ENCODE data around the gene MLPH.
A peak's percentile ranks its signal among the peaks of the same experiment; 100 is the strongest.

The MLPH gene

GRCh38 chr2:237527233-237527632 lies 40.2 kb downstream of the MLPH start:
- no peak for DNase-seq

DNA sequence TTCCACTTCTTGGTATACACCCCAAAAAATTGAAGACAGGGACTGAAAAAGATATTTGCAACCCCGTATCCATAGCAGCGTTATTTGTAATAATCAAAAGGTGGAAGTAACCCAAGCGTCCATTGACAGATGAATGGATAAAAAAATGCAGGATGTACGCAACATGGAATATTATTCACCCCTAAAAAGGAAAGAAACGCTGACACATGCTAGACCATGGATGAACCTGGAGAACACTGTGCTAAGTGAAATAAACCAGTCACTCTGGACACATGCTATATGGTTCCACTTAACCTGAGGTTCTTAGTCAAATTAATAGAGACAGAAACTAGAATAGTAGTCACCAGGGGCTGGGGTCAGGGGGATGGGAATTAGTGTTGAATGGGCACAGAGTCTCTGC lies 40.7 kb downstream of the MLPH start:
- no peak for DNase-seq

- DNase-seq = peak; percentile 95
Measured at GRCh38 chr2:237529452-237530402, 42.7 kb downstream of the MLPH start.

DNA sequence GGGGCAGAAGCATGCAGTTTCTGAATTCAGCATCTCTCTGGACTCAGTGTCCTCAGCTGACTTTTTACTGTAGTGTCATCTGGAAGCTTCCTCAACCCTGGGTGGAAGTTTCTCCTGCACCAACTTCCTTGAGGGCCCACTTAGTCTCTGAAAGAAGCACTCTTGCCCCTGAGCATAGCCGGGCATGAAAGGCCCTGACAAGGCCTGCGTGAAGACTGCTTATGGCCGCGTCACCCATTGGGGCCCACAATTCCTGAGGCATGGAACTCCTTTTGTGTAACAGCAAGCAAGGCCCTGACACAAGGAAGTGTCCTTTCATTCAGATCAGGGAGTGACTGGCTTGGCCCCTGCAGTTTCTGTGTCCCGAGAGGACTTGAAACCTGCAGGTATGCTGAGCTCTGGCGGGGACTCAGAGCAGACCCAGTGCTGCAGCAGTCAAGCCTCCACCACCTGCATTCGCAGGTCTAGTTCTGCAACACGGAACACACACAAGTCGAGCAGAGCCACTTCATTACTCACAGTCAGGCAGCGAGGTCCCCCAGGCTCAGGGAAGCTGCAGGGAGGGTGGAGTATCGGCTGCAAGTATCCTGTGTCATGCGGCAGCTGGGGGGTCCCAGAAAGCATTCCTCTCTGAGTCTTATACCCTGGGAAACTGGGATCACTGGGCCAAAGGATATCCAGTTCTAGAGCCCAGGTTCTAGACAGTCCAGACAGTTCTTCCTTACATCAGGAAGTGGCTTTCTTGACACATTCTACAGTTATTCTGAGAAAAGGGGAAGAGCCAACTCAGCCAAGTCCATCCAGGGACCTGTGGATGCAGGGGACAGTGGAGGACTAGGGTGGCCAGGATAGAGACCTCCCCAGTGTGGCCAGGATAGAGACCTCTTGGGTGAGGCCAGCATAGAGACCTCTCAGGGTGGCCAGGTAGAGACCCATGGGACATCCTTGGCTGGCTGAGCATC lies 43.7 kb downstream of the MLPH start:
- DNase-seq = peak; percentile 73

- DNase-seq = peak; percentile 87
Measured at GRCh38 chr2:237532160-237532559, 45.1 kb downstream of the MLPH start.

DNA sequence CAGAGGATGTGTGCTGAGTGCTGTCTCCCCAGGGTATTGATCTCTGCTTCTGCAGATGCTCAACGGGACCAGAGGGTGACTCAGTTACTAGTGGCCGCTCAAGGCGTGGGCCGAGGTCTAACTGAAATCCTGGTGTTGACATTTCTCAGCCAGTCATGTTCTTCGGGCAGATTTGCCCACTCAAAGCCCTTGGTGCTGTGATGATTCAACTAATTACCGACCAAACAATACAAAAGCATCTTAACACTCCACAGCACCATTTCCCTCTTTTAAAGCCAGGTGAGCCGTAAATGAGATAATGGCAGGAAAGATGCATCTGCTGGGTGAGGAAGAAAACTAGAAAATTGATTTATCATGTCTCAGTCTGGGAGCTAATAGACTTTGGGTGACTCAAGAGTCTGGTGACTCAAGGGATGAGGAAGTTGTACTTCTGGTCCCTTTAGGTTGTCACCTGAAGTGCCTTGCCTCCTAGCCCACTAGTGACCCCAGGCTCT lies 46.7 kb downstream of the MLPH start:
- DNase-seq = peak; percentile 89

DNA sequence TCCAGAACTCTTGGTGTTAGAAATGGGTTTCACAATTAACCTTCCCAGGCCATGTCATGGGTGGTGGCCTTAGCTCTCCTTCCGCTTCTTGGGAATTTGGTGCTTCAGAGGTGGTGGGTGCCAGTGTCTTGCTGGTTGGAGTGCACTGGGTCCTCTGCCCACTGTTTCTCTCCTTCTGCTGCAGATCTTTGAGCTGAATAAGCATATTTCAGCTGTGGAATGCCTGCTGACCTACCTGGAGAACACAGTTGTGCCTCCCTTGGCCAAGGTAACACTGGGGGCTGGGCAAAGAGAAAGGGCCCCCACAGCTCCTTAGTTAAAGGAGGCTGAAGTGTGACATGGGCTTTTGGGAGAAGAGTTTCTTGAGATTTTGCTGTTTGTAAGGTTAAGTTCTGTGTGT lies 47.3 kb downstream of the MLPH start:
- no peak for DNase-seq

- DNase-seq = peak; percentile 78
Measured at GRCh38 chr2:237535385-237536082, 48.5 kb downstream of the MLPH start.

DNA sequence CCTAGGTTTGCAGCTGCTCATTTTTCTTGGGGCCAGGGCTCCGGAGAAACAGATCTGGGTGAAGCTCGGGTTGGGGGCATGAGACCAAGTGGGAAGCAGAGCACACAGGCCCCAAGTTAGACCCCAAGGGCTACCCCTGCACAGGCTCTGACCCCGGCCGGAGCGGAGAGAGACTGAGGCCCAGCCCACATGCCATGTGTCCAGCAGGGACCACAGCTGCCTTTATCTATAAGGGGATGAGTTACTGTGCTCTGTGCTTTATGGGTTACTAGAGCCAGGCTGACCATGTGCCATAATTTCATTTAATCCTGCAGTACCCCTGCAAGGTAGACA lies 49.0 kb downstream of the MLPH start:
- DNase-seq = no peak

- no peak for DNase-seq
Measured at GRCh38 chr2:237536617-237537016, 49.6 kb downstream of the MLPH start.

DNA sequence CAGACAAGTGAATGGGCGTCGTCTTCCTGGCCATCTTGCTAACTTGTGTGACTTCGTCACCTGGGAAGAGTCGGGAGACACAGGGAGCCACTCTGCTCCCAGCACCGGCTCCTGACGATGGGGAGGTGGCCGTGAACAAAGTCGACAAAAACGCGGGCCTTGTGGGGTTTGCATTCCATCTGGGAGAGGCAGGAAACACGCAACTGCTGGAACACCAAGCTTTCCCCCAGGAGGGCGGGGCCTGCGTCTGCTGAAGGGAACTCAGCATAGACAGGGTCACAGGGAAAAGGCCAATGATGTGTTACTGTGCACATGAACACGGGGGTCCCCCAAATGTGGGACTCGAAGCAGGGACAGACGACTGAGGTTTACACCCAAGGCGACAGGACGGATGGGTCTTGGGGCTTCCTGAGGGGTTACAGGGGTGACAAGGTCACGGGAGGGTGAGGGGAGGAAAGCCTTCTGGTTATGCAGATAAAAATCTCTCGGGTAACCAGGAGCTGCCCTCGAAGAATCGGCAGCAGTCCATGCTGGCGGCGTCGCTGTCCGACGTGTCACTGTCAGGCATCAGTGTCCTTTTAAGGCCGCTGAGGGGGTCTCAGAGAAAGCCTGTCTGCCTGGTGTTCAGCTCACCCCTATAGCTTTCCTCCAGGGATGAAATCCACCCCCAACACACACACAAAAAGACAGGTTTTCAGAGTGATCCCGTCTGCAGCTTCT lies 51.1 kb downstream of the MLPH start:
- DNase-seq = no peak

DNA sequence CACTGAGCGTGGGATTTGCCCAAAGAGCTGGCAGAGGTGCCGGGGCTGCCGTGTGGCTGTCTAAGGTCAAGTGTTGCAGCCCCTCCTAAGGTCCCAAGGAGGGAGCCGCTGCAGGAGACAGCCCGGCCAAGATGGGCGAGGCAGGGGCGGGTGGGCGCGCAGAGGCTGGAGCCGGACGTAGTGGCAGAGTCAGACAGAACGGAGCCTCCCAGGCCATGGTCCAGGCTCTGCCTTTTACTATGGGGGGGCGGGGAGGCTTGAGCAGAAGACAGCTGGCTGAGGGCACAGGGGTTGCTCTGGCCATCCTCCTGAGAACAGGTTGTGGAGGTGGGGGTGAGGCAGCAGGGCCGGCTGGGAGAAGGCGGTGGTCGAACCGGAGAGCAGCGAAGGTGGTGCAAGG lies 51.9 kb downstream of the MLPH start:
- no peak for DNase-seq

DNA sequence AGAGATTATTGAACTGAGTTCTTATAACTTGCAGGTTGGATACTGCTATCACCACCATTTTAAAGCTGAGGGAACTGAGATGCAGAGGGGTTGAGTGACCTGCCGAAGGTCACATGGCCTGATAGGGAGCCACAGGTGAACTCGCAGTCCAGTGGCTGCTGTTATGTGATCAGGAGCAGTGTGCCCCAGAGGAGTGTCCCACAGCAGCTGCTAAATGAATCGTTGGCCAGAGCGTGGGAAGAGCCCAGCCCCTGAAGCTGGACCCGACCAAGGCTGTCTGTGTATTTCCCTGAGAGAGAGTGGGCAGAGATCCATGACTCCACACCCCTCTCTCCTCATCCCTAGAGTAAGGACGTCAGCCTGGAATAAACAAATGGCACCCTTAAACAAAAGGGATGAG lies 52.6 kb downstream of the MLPH start:
- no peak for DNase-seq

DNA sequence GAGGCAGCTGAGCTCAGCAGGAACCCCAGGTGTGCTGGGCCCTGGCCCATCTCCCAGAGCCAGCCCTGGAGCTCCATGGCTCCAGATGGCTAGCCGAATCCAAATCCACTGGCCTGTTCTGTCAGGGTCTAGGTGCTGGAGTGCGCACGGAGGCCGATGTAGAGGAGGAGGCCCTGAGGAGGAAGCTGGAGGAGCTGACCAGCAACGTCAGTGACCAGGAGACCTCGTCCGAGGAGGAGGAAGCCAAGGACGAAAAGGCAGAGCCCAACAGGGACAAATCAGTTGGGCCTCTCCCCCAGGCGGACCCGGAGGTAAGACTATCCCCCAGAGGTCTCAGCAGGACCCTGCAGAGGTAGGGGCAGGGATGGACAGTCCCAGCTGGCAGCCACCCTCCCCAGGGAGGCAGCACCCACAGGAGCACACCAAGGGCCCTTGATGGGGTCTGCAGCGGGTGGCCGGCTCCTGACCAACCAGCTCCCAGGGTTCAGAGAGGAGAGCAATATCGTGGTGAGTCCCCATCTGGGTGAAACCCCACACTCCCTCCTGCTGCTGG lies 53.2 kb downstream of the MLPH start:
- DNase-seq = no peak

DNA sequence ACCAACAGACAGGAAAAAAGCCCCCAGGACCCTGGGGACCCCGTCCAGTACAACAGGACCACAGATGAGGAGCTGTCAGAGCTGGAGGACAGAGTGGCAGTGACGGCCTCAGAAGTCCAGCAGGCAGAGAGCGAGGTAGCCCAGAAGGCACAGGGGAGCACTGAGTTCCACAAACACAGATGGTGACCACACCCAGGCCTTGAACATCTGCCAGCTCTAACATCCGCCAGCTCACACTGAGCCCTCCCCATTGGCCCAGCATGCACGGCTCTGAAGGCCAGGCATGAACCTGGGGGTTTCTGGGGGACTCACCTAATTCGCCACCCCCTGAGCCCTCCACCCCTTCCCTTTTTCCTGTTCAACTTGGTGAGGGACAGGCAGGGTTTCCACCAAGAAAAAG lies 53.8 kb downstream of the MLPH start:
- DNase-seq = peak; percentile 9

GRCh38 chr2:237541243-237541642 lies 54.2 kb downstream of the MLPH start:
- DNase-seq = no peak

DNA sequence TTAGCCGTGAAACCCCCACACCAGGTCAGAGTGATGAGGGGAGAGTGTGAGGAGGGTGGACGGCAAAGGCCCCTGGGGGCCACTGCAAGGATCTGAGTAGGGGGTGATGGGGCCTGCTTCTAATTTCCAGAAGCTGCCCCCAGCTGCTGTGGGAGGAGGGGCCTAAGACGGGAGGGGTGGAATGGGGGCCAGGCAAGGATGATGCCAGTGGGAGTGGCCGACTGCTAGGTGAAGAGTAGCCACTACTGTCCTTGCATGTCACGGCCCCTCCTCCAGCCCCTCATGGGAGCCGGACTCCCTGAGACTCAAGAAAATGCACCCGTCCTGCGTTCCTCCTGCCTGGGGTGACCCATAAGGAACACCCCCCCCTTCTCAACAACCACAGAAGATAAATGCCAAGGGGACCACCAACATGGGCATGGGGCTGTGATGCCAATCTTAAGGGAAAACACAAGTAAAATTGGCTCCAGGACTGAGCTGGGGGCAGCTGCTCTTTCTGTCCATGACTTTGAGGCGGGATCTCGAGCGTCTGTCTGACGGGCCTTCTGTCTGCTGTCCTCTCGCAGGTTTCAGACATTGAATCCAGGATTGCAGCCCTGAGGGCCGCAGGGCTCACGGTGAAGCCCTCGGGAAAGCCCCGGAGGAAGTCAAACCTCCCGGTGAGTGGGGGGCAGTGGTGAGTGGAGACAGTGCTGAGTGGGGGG lies 55.1 kb downstream of the MLPH start:
- DNase-seq = no peak

- DNase-seq = no peak
Measured at GRCh38 chr2:237546040-237546875, 59.2 kb downstream of the MLPH start.

- no peak for DNase-seq
Measured at GRCh38 chr2:237546876-237547395, 59.9 kb downstream of the MLPH start.

DNA sequence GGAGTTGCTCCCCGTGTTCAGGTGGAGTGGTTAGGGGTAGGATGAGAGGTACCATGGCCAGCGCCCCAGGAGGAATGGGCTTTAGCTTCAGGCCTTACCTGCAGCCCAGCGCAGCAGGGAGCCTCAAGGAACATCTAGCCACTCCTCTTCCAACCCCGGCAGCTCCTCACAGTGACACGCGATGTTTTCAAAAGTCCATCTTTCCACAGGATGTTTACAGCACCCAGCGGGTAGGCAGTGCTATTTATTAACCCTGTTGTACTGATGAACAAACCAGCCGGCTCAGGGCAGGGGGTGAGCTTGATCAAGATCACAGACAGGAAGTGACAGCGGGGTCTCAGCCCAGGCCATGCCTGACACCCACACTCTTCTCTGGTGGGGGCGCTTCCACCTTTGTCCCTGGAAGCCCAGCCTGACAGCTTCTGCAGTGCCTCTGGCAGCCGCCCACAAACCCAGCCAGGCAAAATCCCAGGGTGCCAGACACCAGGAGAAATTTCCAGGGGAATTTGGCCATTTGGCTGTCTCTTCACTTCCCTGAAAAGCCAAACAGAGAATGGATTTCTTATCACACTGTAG lies 60.9 kb downstream of the MLPH start:
- DNase-seq = no peak
